Measurements from ENCODE around the gene P2RX3. TPM values are rescaled to one million over a fixed set of nuclear protein-coding genes. Genes with fewer than 3 reads are reported as not detected.

The P2RX3 gene
- total RNA-seq, 2 experiments from 2014 or later: not detected

DNA sequence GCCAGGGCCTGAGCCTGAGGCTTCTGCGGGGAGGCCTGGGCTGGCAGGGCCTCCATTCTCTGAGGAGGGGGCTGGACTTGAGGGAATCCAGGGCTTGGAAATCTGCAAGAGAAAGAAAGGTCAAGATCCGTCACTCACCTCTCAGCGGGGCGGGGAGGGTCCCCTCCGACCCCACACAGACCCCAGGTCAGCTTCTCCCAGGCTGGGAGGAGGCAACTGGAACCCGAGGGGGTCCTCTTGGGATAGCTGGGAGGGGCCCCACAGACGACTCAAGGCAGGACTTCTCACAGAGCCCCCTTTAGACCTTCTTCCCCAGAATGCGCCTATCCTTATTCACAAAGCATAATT is 24.4 kb upstream of the P2RX3 start:
- H3K36me3 Mint-ChIP-seq: no peaks in the 10 kb centered on the region

DNA sequence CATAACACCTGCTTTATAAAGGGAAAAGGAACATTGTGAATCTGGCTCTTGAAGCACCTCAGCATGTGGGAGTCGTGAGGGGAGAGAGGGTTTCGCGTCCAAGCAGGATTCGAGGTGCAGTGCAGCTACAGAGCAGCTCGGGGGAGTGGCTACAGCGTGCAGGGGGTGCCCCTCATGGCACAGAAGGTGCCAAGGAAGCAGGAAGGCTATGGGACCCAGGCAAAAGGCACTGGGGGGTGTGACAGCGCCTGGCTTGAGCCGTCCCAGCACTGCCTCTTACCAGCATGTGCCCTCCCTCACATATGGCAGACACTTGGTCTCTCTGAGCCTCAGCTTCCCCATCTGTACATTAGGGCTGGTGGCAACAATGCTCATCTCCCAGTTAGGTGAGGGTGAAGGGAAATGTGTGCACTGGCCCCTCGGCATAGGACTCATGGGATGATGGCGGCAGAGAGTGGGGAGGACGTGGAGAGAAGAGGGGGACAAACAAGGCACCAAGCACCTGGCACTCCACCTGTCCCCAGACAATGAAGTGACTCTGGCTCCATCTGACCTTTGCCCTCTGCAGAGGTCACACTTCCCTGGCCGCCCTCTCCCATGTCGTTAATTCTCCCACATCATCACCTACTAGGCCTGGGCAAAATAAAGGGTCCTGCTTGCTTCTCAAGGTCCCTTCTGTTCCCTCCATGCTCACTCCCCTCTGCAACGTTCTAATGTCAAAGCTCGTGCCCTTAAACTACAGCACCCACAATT is 23.8 kb upstream of the P2RX3 start:
- Mint-ChIP-seq H3K9me3 (ENCODE audit: low read depth) (no peaks in the 10 kb centered on the region), H3K4me1 (peaks cover 13% of the 10 kb centered on the region), H3K27me3 (no peaks in the 10 kb centered on the region), H3K27ac (no peak overlapping the region), H3K4me3 (no peak overlapping the region), H3K36me3 (no peaks in the 10 kb centered on the region)
- ATAC-seq (no peak), DNase-seq (no peak)
- CTCF ChIA-PET: no interaction called here

More for the DNA sequence above, 24.4 kb upstream of the P2RX3 start:
- no peak overlapping the region for H3K27ac Mint-ChIP-seq
- H3K4me3 Mint-ChIP-seq: no peak overlapping the region
- no peaks in the 10 kb centered on the region for H3K9me3 Mint-ChIP-seq (ENCODE audit: low read depth)
- DNase-seq (no peak), ATAC-seq (no peak)
- CTCF ChIA-PET: interaction anchor here (1.2 kb wide), 1 partner anchor 9 kb away, joined by 4 read pairs; no protein-coding TSS in a partner anchor
- peaks cover 13% of the 10 kb centered on the region for H3K4me1 Mint-ChIP-seq
- H3K27me3 Mint-ChIP-seq: no peaks in the 10 kb centered on the region

- no peak for ATAC-seq
- H3K9me3 Mint-ChIP-seq (ENCODE audit: low read depth): no peaks in the 10 kb centered on the region
- H3K36me3 Mint-ChIP-seq: no peaks in the 10 kb centered on the region
Observed at GRCh38 chr11:57315491-57315890, 22.7 kb upstream of the P2RX3 start.

GRCh38 chr11:57316017-57316416 is 22.1 kb upstream of the P2RX3 start:
- H3K27ac Mint-ChIP-seq: no peak overlapping the region
- H3K9me3 Mint-ChIP-seq (ENCODE audit: low read depth): no peaks in the 10 kb centered on the region
- H3K36me3 Mint-ChIP-seq: no peaks in the 10 kb centered on the region
- no peak overlapping the region for H3K4me3 Mint-ChIP-seq
- peaks cover 10% of the 10 kb centered on the region for H3K4me1 Mint-ChIP-seq
- CTCF ChIA-PET: interaction anchor here (0.9 kb wide), 2 partner anchors 66 to 349 kb away, joined by 3 read pairs; no protein-coding TSS in a partner anchor
- ATAC-seq (no peak), DNase-seq (no peak)
- H3K27me3 Mint-ChIP-seq: no peaks in the 10 kb centered on the region

More at GRCh38 chr11:57315491-57315890, 22.7 kb upstream of the P2RX3 start:
- CTCF ChIA-PET: interaction anchor here (0.9 kb wide), 2 partner anchors 66 to 350 kb away, joined by 3 read pairs; no protein-coding TSS in a partner anchor
- H3K27me3 Mint-ChIP-seq: no peaks in the 10 kb centered on the region
- no peak overlapping the region for H3K4me3 Mint-ChIP-seq
- peaks cover 13% of the 10 kb centered on the region for H3K4me1 Mint-ChIP-seq
- no peak overlapping the region for H3K27ac Mint-ChIP-seq
- peak; percentile 66 for DNase-seq

DNA sequence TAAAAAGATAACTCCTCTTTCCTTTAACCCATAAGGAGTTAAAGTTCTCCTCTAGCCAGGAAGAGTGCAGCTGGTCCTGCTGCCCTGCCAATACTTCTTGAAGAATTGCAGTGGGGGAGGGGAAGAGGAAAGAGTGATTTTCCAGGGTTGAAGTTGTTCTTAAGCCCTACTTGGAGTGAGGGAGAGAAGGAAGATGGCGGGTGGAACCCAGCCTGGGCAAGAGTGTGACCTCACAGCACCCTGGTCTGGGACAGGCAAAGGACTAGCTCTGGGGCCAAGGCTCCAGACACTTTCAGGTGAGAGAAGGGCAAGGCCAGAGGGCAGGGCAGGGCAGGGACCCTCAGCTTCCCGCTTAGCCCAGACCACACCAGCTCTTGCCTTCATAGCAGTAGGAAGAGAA is 20.0 kb upstream of the P2RX3 start:
- CTCF ChIA-PET: interaction anchor here (0.9 to 1.3 kb wide), 3 partner anchors 68 to 175 kb away, joined by 3 to 5 read pairs (median 4); no protein-coding TSS in a partner anchor
- DNase-seq: no peak
- H3K36me3 Mint-ChIP-seq: no peaks in the 10 kb centered on the region
- no peaks in the 10 kb centered on the region for H3K9me3 Mint-ChIP-seq (ENCODE audit: low read depth)
- H3K4me3 Mint-ChIP-seq: no peak overlapping the region
- H3K27ac Mint-ChIP-seq: no peak overlapping the region
- H3K4me1 Mint-ChIP-seq: no peaks in the 10 kb centered on the region
- ATAC-seq: no peak
- no peaks in the 10 kb centered on the region for H3K27me3 Mint-ChIP-seq

- no peaks in the 10 kb centered on the region for H3K36me3 Mint-ChIP-seq
- no peaks in the 10 kb centered on the region for H3K27me3 Mint-ChIP-seq
- H3K4me1 Mint-ChIP-seq: peaks cover 1% of the 10 kb centered on the region
- DNase-seq (no peak), ATAC-seq (no peak)
- CTCF ChIA-PET: interaction anchor here (0.7 to 2.0 kb wide), 3 partner anchors 8 to 209 kb away, joined by 3 to 6 read pairs (median 3); no protein-coding TSS in a partner anchor
- H3K4me3 Mint-ChIP-seq: no peak overlapping the region
- no peaks in the 10 kb centered on the region for H3K9me3 Mint-ChIP-seq (ENCODE audit: low read depth)
- H3K27ac Mint-ChIP-seq: no peak overlapping the region
Observed at GRCh38 chr11:57320067-57320718, 18.0 kb upstream of the P2RX3 start.

DNA sequence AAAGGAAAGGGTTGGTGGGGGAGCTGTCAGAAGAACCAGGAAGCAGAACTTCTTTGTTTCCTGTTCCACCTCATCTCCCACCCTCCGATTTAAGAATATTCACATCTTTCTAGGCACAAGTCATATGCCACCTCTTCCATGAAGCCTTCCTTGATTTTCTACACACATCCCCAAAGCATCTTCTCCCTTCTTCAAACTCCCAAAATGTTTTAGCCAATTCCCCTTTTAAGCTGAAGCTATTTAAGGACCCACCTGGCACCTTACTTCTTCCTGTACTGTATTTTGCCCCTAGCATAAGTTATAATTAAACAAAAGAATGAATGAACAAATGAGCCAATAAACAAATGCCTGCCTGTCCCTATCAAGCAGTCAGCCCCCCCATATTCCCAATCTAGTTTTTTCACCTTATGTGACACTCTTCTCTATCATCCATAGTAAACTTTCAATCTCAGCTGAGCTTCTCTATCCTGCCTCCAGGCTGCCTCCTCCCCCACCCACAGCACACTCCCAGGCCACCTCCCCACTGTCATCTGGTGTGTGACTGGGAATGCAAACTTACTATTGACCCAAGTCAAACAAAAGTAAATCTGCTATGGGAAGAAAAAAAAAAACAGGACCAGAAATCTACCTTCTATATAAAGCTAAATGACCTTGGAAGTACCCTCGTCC is 17.3 kb upstream of the P2RX3 start:
- H3K4me1 Mint-ChIP-seq: peaks cover 8% of the 10 kb centered on the region

GRCh38 chr11:57321388-57322255 is 16.5 kb upstream of the P2RX3 start:
- Mint-ChIP-seq H3K27me3 (no peaks in the 10 kb centered on the region), H3K27ac (no peak overlapping the region)

More for the DNA sequence above, 17.3 kb upstream of the P2RX3 start:
- Mint-ChIP-seq H3K27ac (no peak overlapping the region), H3K27me3 (no peaks in the 10 kb centered on the region), H3K4me3 (no peak overlapping the region), H3K9me3 (ENCODE audit: low read depth) (no peaks in the 10 kb centered on the region), H3K36me3 (peaks cover 3% of the 10 kb centered on the region)
- CTCF ChIA-PET: interaction anchor here (0.7 to 2.0 kb wide), 4 partner anchors 9 to 208 kb away, joined by 3 to 6 read pairs (median 3); no protein-coding TSS in a partner anchor
- no peak for DNase-seq
- ATAC-seq: no peak

DNA sequence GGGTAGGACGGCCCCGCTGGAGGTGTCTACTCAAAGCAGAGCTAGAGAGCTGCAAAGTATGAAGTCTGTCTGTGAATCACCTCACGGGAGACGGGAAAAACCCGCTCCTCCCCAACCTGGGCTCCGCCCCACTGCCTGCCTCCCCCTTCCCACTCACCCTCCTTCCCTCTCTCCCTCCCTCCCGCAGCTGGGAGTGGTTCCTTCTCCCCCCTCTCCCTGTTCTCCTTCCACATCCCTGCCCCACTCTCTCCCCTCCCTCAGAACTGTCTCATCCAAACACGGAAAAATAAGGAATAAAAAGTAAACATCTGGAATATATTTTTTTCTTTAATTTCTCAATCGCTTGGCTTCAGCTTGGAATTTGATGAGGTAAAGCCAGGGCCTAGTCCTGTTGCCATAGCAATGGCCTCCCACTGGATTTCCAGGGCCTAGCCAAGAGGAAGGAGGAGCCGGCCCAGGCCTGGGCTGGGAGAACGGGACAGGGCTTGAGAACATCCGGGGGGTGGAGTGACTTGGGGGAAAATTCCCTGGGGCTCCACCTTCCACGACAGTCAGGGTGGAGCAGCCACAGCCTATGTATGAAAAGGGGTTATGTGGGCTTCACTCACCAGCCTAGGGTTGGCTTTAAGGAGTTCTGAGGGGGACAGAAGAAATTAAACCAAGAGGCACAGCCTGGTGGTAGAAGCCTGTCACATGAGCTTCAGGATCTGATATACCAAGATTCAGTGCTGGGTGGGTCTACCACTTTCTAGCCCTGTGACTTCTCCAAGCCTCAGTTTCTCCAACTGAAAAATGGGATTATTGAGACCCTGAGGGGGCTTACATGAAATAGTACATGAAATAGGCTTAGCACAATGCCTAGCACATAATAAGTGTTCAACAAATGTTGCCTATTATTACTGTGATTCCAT is 15.6 kb upstream of the P2RX3 start:
- CTCF ChIA-PET: interaction anchor here (0.6 to 2.1 kb wide), 4 partner anchors 9 to 241 kb away, joined by 3 to 6 read pairs (median 4); no protein-coding TSS in a partner anchor
- Mint-ChIP-seq H3K27me3 (no peaks in the 10 kb centered on the region), H3K4me3 (peak overlapping the region; percentile 5), H3K27ac (no peak overlapping the region), H3K4me1 (peaks cover 24% of the 10 kb centered on the region), H3K9me3 (ENCODE audit: low read depth) (no peaks in the 10 kb centered on the region), H3K36me3 (peaks cover 18% of the 10 kb centered on the region)
- DNase-seq (no peak), ATAC-seq (no peak)

More at GRCh38 chr11:57321388-57322255, 16.5 kb upstream of the P2RX3 start:
- CTCF ChIA-PET: interaction anchor here (1.0 to 2.1 kb wide), 3 partner anchors 8 to 13 kb away, joined by 3 to 6 read pairs (median 4); no protein-coding TSS in a partner anchor
- H3K4me3 Mint-ChIP-seq: no peak overlapping the region
- H3K9me3 Mint-ChIP-seq (ENCODE audit: low read depth): no peaks in the 10 kb centered on the region
- peaks cover 16% of the 10 kb centered on the region for H3K4me1 Mint-ChIP-seq
- DNase-seq (no peak), ATAC-seq (no peak)
- H3K36me3 Mint-ChIP-seq: peaks cover 9% of the 10 kb centered on the region

- Mint-ChIP-seq H3K9me3 (ENCODE audit: low read depth) (no peaks in the 10 kb centered on the region), H3K36me3 (peaks cover 22% of the 10 kb centered on the region), H3K4me3 (peak overlapping the region; percentile 64), H3K27me3 (no peaks in the 10 kb centered on the region), H3K27ac (no peak overlapping the region), H3K4me1 (peaks cover 26% of the 10 kb centered on the region)
- DNase-seq (no peak), ATAC-seq (no peak)
- CTCF ChIA-PET: interaction anchor here (1.0 to 4.3 kb wide), 4 partner anchors 10 to 170 kb away, joined by 3 to 22 read pairs (median 4); partner anchors contain the start of gene SSRP1
Observed at GRCh38 chr11:57323167-57323854, 14.8 kb upstream of the P2RX3 start.

DNA sequence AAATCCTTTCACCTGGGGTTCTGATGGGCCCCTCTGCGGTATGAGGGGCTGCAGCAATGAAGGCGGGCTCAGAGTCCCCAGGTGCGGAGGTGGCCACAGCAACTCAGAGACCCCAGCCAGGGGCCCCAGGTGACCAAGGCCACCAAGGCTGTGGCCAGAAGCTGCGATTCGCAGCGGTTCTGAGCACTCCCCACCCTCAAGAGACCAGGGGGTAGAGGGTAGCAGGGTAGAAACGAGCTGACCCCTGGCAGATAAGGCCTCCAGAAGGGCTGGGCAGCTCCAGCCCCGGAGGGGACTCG is 14.3 kb upstream of the P2RX3 start:
- CTCF ChIA-PET: interaction anchor here (0.8 to 4.3 kb wide), 4 partner anchors 11 to 170 kb away, joined by 3 to 22 read pairs (median 8); partner anchors contain the start of gene SSRP1
- Mint-ChIP-seq H3K9me3 (ENCODE audit: low read depth) (no peaks in the 10 kb centered on the region), H3K36me3 (peaks cover 25% of the 10 kb centered on the region), H3K27me3 (no peaks in the 10 kb centered on the region), H3K27ac (no peak overlapping the region), H3K4me3 (peak overlapping the region; percentile 64), H3K4me1 (peaks cover 26% of the 10 kb centered on the region)
- ATAC-seq (no peak), DNase-seq (no peak)
